K562 (cell line): ENCODE measurements around the gene CTNNA3. TPM values are rescaled to one million over a fixed set of nuclear protein-coding genes. Genes with fewer than 3 reads are reported as not detected.

Experiments used
- ATAC-seq: fragments of 200-7000 bp; cut with Tn5 transposase; 3 replicates; pipeline ENCODE4 v1.9.1; 2020; ENCODE audit warnings: moderate library complexity
- BruUV-seq: library from RNA; stranded (reverse); fragments of 400-500 nt; replicated peaks from 2 replicates; lab custom pipeline; 2021; lab: Mats Ljungman, UMichigan
- CTCF ChIA-PET: fragments of 300-600 bp; formaldehyde crosslinking; extraction: SDS; loops from one replicate; lab custom pipeline; 2021; ENCODE audit warnings: low intra/inter-chr PET ratio; lab: Yijun Ruan, JAX
- POLR2A ChIA-PET: fragments of 300-600, 350-650 bp; sonication (Branson Sonifier 250); formaldehyde crosslinking; extraction: SDS; loops from one replicate; lab custom pipeline; 2021; ENCODE audit warnings: antibody characterized with exemption, inconsistent platforms; lab: Yijun Ruan, JAX
- DNase-seq, 4 experiments: peaks; one replicate each; pipeline versions ENCODE4 v3.0.0 to v3.0.0-alpha.2; 2011 to 2018; ENCODE audit warnings: low spot score in 3 of 4, mixed read lengths in 3 of 4; ENCODE audit errors: extremely low read depth in 1 of 4
- FAIRE-seq: peaks from 2 replicates; lab custom pipeline; 2011; peaks lifted over from hg19 to GRCh38; lab: Jason Lieb, UNC
- H2AFZ ChIP-seq: 2 replicates; pipeline ENCODE4 v1.6.0; 2011; ENCODE audit warnings: low read depth, low read length, control low read depth, inconsistent platforms
- H3K27ac ChIP-seq: fragments of 200-600 bp; 3 replicates; pipeline ENCODE4 v1.8.0; 2011; ENCODE audit warnings: low read depth, mild to moderate bottlenecking, control low read depth, inconsistent platforms, low read length, moderate library complexity, mixed read lengths; ENCODE audit errors: extremely low read depth
- H3K27me3 ChIP-seq, 2 experiments: fragments of 300-600 bp in 1 of 2; 2 replicates in 1 of 2; 3 replicates in 1 of 2; pipeline versions ENCODE4 v1.6.0 to v1.8.0; 2011; ENCODE audit warnings: inconsistent platforms in 2 of 2, low read length in 2 of 2, mild to moderate bottlenecking in 1 of 2, mixed read lengths in 1 of 2, moderate library complexity in 1 of 2; ENCODE audit not compliant: control insufficient read depth in 2 of 2, insufficient read depth in 2 of 2
- H3K36me3 ChIP-seq: fragments of 300-600 bp; 3 replicates; pipeline ENCODE4 v1.8.0; 2011; ENCODE audit warnings: mild to moderate bottlenecking, low read length, inconsistent platforms; ENCODE audit not compliant: control insufficient read depth, insufficient read depth
- H3K4me1 ChIP-seq, 2 experiments: fragments of 200-600 bp in 1 of 2; replicated peaks in 1 of 2; 2 replicates in 1 of 2; 3 replicates in 1 of 2; pipeline versions ENCODE4 v1.5.1 to v1.8.0; 2011; ENCODE audit warnings: inconsistent platforms in 2 of 2, low read length in 2 of 2, mild to moderate bottlenecking in 1 of 2, mixed read lengths in 1 of 2, moderate library complexity in 1 of 2; ENCODE audit not compliant: control insufficient read depth in 2 of 2, insufficient read depth in 2 of 2
- H3K4me2 ChIP-seq: 2 replicates; pipeline ENCODE4 v1.6.1; 2011; ENCODE audit warnings: low read length, control low read depth, inconsistent platforms, mixed read lengths; ENCODE audit not compliant: insufficient read depth
- H3K4me3 ChIP-seq: fragments of 200-600 bp; sonication (generic), shearing (Covaris generic); 2 replicates; pipeline ENCODE4 v1.5.1; 2016; ENCODE audit warnings: control low read depth, inconsistent platforms
- H3K79me2 ChIP-seq: fragments of 200-600 bp; 3 replicates; pipeline ENCODE4 v1.8.0; 2011; ENCODE audit warnings: low read length, inconsistent platforms; ENCODE audit not compliant: control insufficient read depth, insufficient read depth
- H3K9ac ChIP-seq, 2 experiments: 2 replicates each; pipeline versions ENCODE4 v1.6.0 to v1.6.1; 2011; ENCODE audit warnings: low read depth in 2 of 2, low read length in 2 of 2, control low read depth in 1 of 2, inconsistent platforms in 1 of 2, mild to moderate bottlenecking in 1 of 2, mixed read lengths in 1 of 2; ENCODE audit not compliant: insufficient read depth in 1 of 2
- H3K9me1 ChIP-seq: one replicate; pipeline ENCODE4 v1.6.0; 2011; ENCODE audit warnings: inconsistent platforms, mild to moderate bottlenecking, low read length, moderate library complexity; ENCODE audit not compliant: control insufficient read depth, insufficient read depth
- H3K9me3 ChIP-seq: replicated peaks from 2 replicates; pipeline ENCODE4 v1.5.1; 2011; ENCODE audit warnings: low read depth, low read length, inconsistent platforms; ENCODE audit not compliant: control insufficient read depth, insufficient read depth
- H4K20me1 ChIP-seq: replicated peaks from 2 replicates; pipeline ENCODE4 v1.6.1; 2011; ENCODE audit warnings: low read length, inconsistent platforms, mixed read lengths; ENCODE audit not compliant: control insufficient read depth, insufficient read depth
- ADNP ChIP-seq: fragments of 200-800 bp; sonication (Bioruptor generic); IDR thresholded peaks from 2 replicates; pipeline ENCODE4 v1.6.1; 2016; ENCODE audit warnings: missing genetic modification characterization, missing compliant biosample characterization
- ARID2 ChIP-seq: fragments of 450-650 bp; IDR thresholded peaks from 2 replicates; pipeline ENCODE4 v1.6.1; 2017; ENCODE audit warnings: antibody characterized with exemption, mild to moderate bottlenecking
- CBX5 ChIP-seq: IDR thresholded peaks from 2 replicates; pipeline ENCODE4 v1.6.1; 2014; ENCODE audit warnings: low read depth, borderline replicate concordance
- CEBPB ChIP-seq: fragments of 450-650 bp; IDR thresholded peaks from 2 replicates; pipeline ENCODE4 v1.6.1; 2016; ENCODE audit warnings: missing genetic modification characterization, missing compliant biosample characterization
- CHAMP1 ChIP-seq: fragments of 450-650 bp; IDR thresholded peaks from 2 replicates; pipeline ENCODE4 v1.6.1; 2016; ENCODE audit warnings: mild to moderate bottlenecking
- HDGF ChIP-seq: fragments of 450-650 bp; IDR thresholded peaks from 2 replicates; pipeline ENCODE4 v1.6.1; 2016
- MCM3 ChIP-seq: fragments of 450-650 bp; IDR thresholded peaks from 2 replicates; pipeline ENCODE4 v1.6.1; 2016
- NBN ChIP-seq: fragments of 450-650 bp; IDR thresholded peaks from 2 replicates; pipeline ENCODE4 v1.6.1; 2016; ENCODE audit warnings: low read depth, mild to moderate bottlenecking
- NELFE ChIP-seq: IDR thresholded peaks from 2 replicates; pipeline ENCODE4 v1.6.1; 2011; ENCODE audit warnings: mild to moderate bottlenecking; ENCODE audit not compliant: insufficient read depth, insufficient read length
- PREB ChIP-seq: sonication (generic); formaldehyde crosslinking; IDR thresholded peaks from 2 replicates; pipeline ENCODE4 v1.8.1; 2023; ENCODE audit warnings: mild to moderate bottlenecking, missing genetic modification reagents
- RNF219 ChIP-seq: fragments of 250-450 bp; sonication (Bioruptor Pico); IDR thresholded peaks from 2 replicates; pipeline ENCODE4 v1.5.0; 2022; ENCODE audit warnings: mild to moderate bottlenecking
- SNAPC5 ChIP-seq: fragments of 250-450 bp; sonication (Bioruptor Pico); IDR thresholded peaks from 2 replicates; pipeline ENCODE4 v1.8.0; 2021; ENCODE audit warnings: moderate library complexity, mild to moderate bottlenecking, inconsistent platforms
- ZSCAN29 ChIP-seq: fragments of 450-650 bp; IDR thresholded peaks from 2 replicates; pipeline ENCODE4 v1.6.1; 2017
- WGBS: fragments of 100-300 bp; shearing (Covaris generic); methylation state at CpG from one replicate; pipeline ENCODE4 v1.1.6; 2016; ENCODE audit warnings: low coverage, mixed read lengths; ENCODE audit not compliant: insufficient coverage; ENCODE audit errors: missing lambda C conversion rate; 5-methylcytosine and 5-hydroxymethylcytosine counted together
- in situ Hi-C: fragments of 300-500 bp; cut with MboI; formaldehyde crosslinking; loops from 4 replicates; pipeline ENCODE4 v1.15.0; 2018; ENCODE audit warnings: inconsistent platforms, mixed read lengths
- intact Hi-C: fragments of 100-400 bp; cut with micrococcal nuclease; formaldehyde crosslinking; loops from 2 replicates; pipeline ENCODE4 v1.14.2; 2022
- polyA plus RNA-seq, 8 experiments: library from polyadenylated mRNA; depleted of rRNA in 4 of 8; stranded (reverse) in 5 of 8; unstranded in 3 of 8; fragments of >200 nt; fragmentation: Nextera tagmentation in 2 of 8; fragmentation: Illumina TruSeq in 1 of 8; extraction: Ambion mirVana in 2 of 8; extraction: Trizol in 1 of 8; gene quantifications; 2 replicates each; pipeline versions ENCODE4 v1.2.1 to v1.2.3, GENCODE V29; 2011 to 2014; ENCODE audit warnings: inconsistent platforms in 1 of 8, missing spikeins in 1 of 8
- total RNA-seq, 7 experiments: library from RNA; depleted of rRNA in 6 of 7; stranded (reverse); fragments of >200 nt in 6 of 7; fragmentation: Illumina TruSeq in 2 of 7; extraction: Trizol in 2 of 7; gene quantifications; 2 replicates each; pipeline versions ENCODE4 v1.2.1 to v1.2.3, GENCODE V29; 2011 to 2021; ENCODE audit warnings: low replicate concordance in 1 of 7

The CTNNA3 gene
- total and polyA plus RNA-seq, 9 of the 15 experiments (the other 6 are each of a cell fraction or from before 2014, with no cell fraction given), result 0.04 TPM; not detected in 8

GRCh38 chr10:66218289-66218688 is 1477.7 kb downstream of the CTNNA3 start:
- ChIA-PET POLR2A (no interaction called here), CTCF (no interaction called here)
- Histone ChIP-seq H3K9me3 (peaks cover 2% of the 10 kb centered on the region), H3K4me2 (no peak overlapping the region), H2AFZ (no peak overlapping the region), H3K27ac (no peak overlapping the region), H3K9me1 (no peaks in the 10 kb centered on the region), H4K20me1 (no peaks in the 10 kb centered on the region), H3K9ac (no peak overlapping the region), H3K27me3 (no peaks in the 10 kb centered on the region), H3K79me2 (no peaks in the 10 kb centered on the region), H3K4me3 (no peak overlapping the region), H3K4me1 (no peaks in the 10 kb centered on the region), H3K36me3 (no peaks in the 10 kb centered on the region)
- ATAC-seq (no peak), FAIRE-seq (no peak), DNase-seq (no peak)
- BruUV-seq, result no TSS peak
- 0% methylated on average over 2 of the region's 2 CpGs for WGBS
- in situ Hi-C loops, result no loop called here
- intact Hi-C loops, result no loop called here
- no peak for TF ChIP-seq NELFE
- no peak for TF ChIP-seq MCM3
- TF ChIP-seq PREB (CRISPR knock-in tag), result no peak
- TF ChIP-seq NBN, result no peak

GRCh38 chr10:66215920-66216319 is 1480.1 kb downstream of the CTNNA3 start:
- in situ Hi-C loops (no loop called here), intact Hi-C loops (no loop called here)
- Histone ChIP-seq H3K9me3 (peaks cover 2% of the 10 kb centered on the region), H4K20me1 (no peaks in the 10 kb centered on the region), H3K9me1 (no peaks in the 10 kb centered on the region), H3K27me3 (no peaks in the 10 kb centered on the region), H3K9ac (no peak overlapping the region), H3K79me2 (no peaks in the 10 kb centered on the region), H3K27ac (no peak overlapping the region), H3K4me2 (no peak overlapping the region), H2AFZ (no peak overlapping the region), H3K4me3 (no peak overlapping the region), H3K36me3 (no peaks in the 10 kb centered on the region), H3K4me1 (no peaks in the 10 kb centered on the region)
- DNase-seq (no peak), ATAC-seq (no peak), FAIRE-seq (no peak)
- POLR2A ChIA-PET, result no interaction called here
- BruUV-seq, result no TSS peak
- CTCF ChIA-PET, result no interaction called here
- 0% methylated on average over 3 of the region's 3 CpGs for WGBS
- TF ChIP-seq ZSCAN29 (no peak), HDGF (no peak), CEBPB (no peak), CHAMP1 (no peak), CBX5 (no peak), ADNP (tag) (no peak), RNF219 (CRISPR knock-in tag) (no peak), ARID2 (no peak), SNAPC5 (CRISPR knock-in tag) (no peak)
